Measurements from ENCODE around the gene EEF1G.
A peak's percentile ranks its signal among the peaks of the same experiment; 100 is the strongest.
"Not testable (repeated sequence)": the region's sequence is repeated elsewhere in the genome, so short reads cannot be mapped to it uniquely, and the experiment has no call there.

Gene EEF1G

GRCh38 chr11:62556108-62556874 lies 17.4 kb downstream of the EEF1G start:
- Histone ChIP-seq H3K9ac (ENCODE audit: low read depth in 1 of 2, low read length in 2 of 2) (peak overlapping the region; percentile 44 to 49), H3K27ac (ENCODE audit: low read depth, low read length) (peak overlapping the region; percentile 76), H3K9me3 (ENCODE audit: control insufficient read depth in 1 of 2, low read length in 2 of 2) (no peaks in the 10 kb centered on the region), H3K27me3 (ENCODE audit: control insufficient read depth in 1 of 2, insufficient read depth in 2 of 2, low read length in 2 of 2) (no peaks in the 10 kb centered on the region), H3K4me1 (ENCODE audit: control insufficient read depth in 1 of 2, insufficient read depth in 2 of 2, low read length in 2 of 2) (peaks cover 71 to 88% of the 10 kb centered on the region in 2 donors), H3K4me3 (ENCODE audit: low read depth in 1 of 2, low read length in 2 of 2) (peak overlapping the region; percentile 27 to 48), H3K36me3 (ENCODE audit: control insufficient read depth in 1 of 2, insufficient read depth in 2 of 2, low read length in 2 of 2) (peaks cover 12 to 19% of the 10 kb centered on the region in 2 donors)

GRCh38 chr11:62555464-62556107 lies 18.1 kb downstream of the EEF1G start:
- Histone ChIP-seq H3K4me1 (ENCODE audit: control insufficient read depth in 1 of 2, insufficient read depth in 2 of 2, low read length in 2 of 2) (peaks cover 68 to 88% of the 10 kb centered on the region in 2 donors), H3K9me3 (ENCODE audit: control insufficient read depth in 1 of 2, low read length in 2 of 2) (no peaks in the 10 kb centered on the region), H3K4me3 (ENCODE audit: low read depth in 1 of 2, low read length in 2 of 2) (peak overlapping the region; percentile 27 to 48), H3K27ac (ENCODE audit: low read depth, low read length) (peak overlapping the region; percentile 76), H3K9ac (ENCODE audit: low read depth in 1 of 2, low read length in 2 of 2) (peak overlapping the region; percentile 44 to 49), H3K27me3 (ENCODE audit: control insufficient read depth in 1 of 2, insufficient read depth in 2 of 2, low read length in 2 of 2) (no peaks in the 10 kb centered on the region), H3K36me3 (ENCODE audit: control insufficient read depth in 1 of 2, insufficient read depth in 2 of 2, low read length in 2 of 2) (peaks cover 12 to 19% of the 10 kb centered on the region in 2 donors)

GRCh38 chr11:62554387-62555167 lies 19.1 kb downstream of the EEF1G start:
- Histone ChIP-seq H3K9ac (ENCODE audit: low read depth in 1 of 2, low read length in 2 of 2) (peak overlapping the region; percentile 55 to 79), H3K36me3 (ENCODE audit: control insufficient read depth in 1 of 2, insufficient read depth in 2 of 2, low read length in 2 of 2) (peaks cover 7 to 11% of the 10 kb centered on the region in 2 donors), H3K4me1 (ENCODE audit: control insufficient read depth in 1 of 2, insufficient read depth in 2 of 2, low read length in 2 of 2) (peaks cover 68 to 80% of the 10 kb centered on the region in 2 donors), H3K4me3 (ENCODE audit: low read depth in 1 of 2, low read length in 2 of 2) (no peak overlapping the region), H3K27ac (ENCODE audit: low read depth, low read length) (peak overlapping the region; percentile 93), H3K27me3 (ENCODE audit: control insufficient read depth in 1 of 2, insufficient read depth in 2 of 2, low read length in 2 of 2) (no peaks in the 10 kb centered on the region), H3K9me3 (ENCODE audit: control insufficient read depth in 1 of 2, low read length in 2 of 2) (no peaks in the 10 kb centered on the region)

GRCh38 chr11:62553839-62554361 lies 19.8 kb downstream of the EEF1G start:
- Histone ChIP-seq H3K9ac (ENCODE audit: low read depth in 1 of 2, low read length in 2 of 2) (peak overlapping the region; percentile 55 to 79), H3K27ac (ENCODE audit: low read depth, low read length) (peak overlapping the region; percentile 93), H3K4me3 (ENCODE audit: low read depth in 1 of 2, low read length in 2 of 2) (peak overlapping the region; percentile 53 to 61), H3K36me3 (ENCODE audit: control insufficient read depth in 1 of 2, insufficient read depth in 2 of 2, low read length in 2 of 2) (peaks cover under 1 to 4% of the 10 kb centered on the region in 2 donors), H3K4me1 (ENCODE audit: control insufficient read depth in 1 of 2, insufficient read depth in 2 of 2, low read length in 2 of 2) (peaks cover 70 to 81% of the 10 kb centered on the region in 2 donors), H3K27me3 (ENCODE audit: control insufficient read depth in 1 of 2, insufficient read depth in 2 of 2, low read length in 2 of 2) (no peaks in the 10 kb centered on the region), H3K9me3 (ENCODE audit: control insufficient read depth in 1 of 2, low read length in 2 of 2) (no peaks in the 10 kb centered on the region)

GRCh38 chr11:62553080-62553838 lies 20.4 kb downstream of the EEF1G start:
- no peaks in the 10 kb centered on the region for H3K9me3 ChIP-seq (ENCODE audit: control insufficient read depth in 1 of 2, low read length in 2 of 2)
- H3K27ac ChIP-seq (ENCODE audit: low read depth, low read length), result peak overlapping the region; percentile 93
- no peaks in the 10 kb centered on the region for H3K27me3 ChIP-seq (ENCODE audit: control insufficient read depth in 1 of 2, insufficient read depth in 2 of 2, low read length in 2 of 2)
- no peaks in the 10 kb centered on the region for H3K36me3 ChIP-seq (ENCODE audit: control insufficient read depth in 1 of 2, insufficient read depth in 2 of 2, low read length in 2 of 2)
- peaks cover 74 to 80% of the 10 kb centered on the region in 2 donors for H3K4me1 ChIP-seq (ENCODE audit: control insufficient read depth in 1 of 2, insufficient read depth in 2 of 2, low read length in 2 of 2)
- peak overlapping the region; percentile 53 to 61 for H3K4me3 ChIP-seq (ENCODE audit: low read depth in 1 of 2, low read length in 2 of 2)
- H3K9ac ChIP-seq (ENCODE audit: low read depth in 1 of 2, low read length in 2 of 2), result peak overlapping the region; percentile 55 to 79

- H3K9ac ChIP-seq (ENCODE audit: low read depth in 1 of 2, low read length in 2 of 2), result peak overlapping the region; percentile 55 to 79
- no peaks in the 10 kb centered on the region for H3K36me3 ChIP-seq (ENCODE audit: control insufficient read depth in 1 of 2, insufficient read depth in 2 of 2, low read length in 2 of 2)
- peak overlapping the region; percentile 34 to 53 for H3K4me3 ChIP-seq (ENCODE audit: low read depth in 1 of 2, low read length in 2 of 2)
- H3K27ac ChIP-seq (ENCODE audit: low read depth, low read length), result peak overlapping the region; percentile 93
- peaks cover 73 to 78% of the 10 kb centered on the region in 2 donors for H3K4me1 ChIP-seq (ENCODE audit: control insufficient read depth in 1 of 2, insufficient read depth in 2 of 2, low read length in 2 of 2)
- no peaks in the 10 kb centered on the region for H3K9me3 ChIP-seq (ENCODE audit: control insufficient read depth in 1 of 2, low read length in 2 of 2)
- no peaks in the 10 kb centered on the region for H3K27me3 ChIP-seq (ENCODE audit: control insufficient read depth in 1 of 2, insufficient read depth in 2 of 2, low read length in 2 of 2)
Measured at GRCh38 chr11:62552485-62553079, 21.1 kb downstream of the EEF1G start.

- H3K36me3 ChIP-seq (ENCODE audit: control insufficient read depth in 1 of 2, insufficient read depth in 2 of 2, low read length in 2 of 2); H3K9ac ChIP-seq (ENCODE audit: low read depth in 1 of 2, low read length in 2 of 2); H3K27me3 ChIP-seq (ENCODE audit: control insufficient read depth in 1 of 2, insufficient read depth in 2 of 2, low read length in 2 of 2); H3K4me3 ChIP-seq (ENCODE audit: low read depth in 1 of 2, low read length in 2 of 2); H3K9me3 ChIP-seq (ENCODE audit: control insufficient read depth in 1 of 2, low read length in 2 of 2); H3K27ac ChIP-seq (ENCODE audit: low read depth, low read length): not testable (repeated sequence)
- peaks cover 59 to 65% of the 10 kb centered on the region in 2 donors for H3K4me1 ChIP-seq (ENCODE audit: control insufficient read depth in 1 of 2, insufficient read depth in 2 of 2, low read length in 2 of 2)
Measured at GRCh38 chr11:62550478-62550877, 23.2 kb downstream of the EEF1G start.

- peak overlapping the region in 1 of 2 donors; percentile 10 for H3K9ac ChIP-seq (ENCODE audit: low read depth in 1 of 2, low read length in 2 of 2)
- H3K27ac ChIP-seq (ENCODE audit: low read depth, low read length), result no peak overlapping the region
- H3K36me3 ChIP-seq (ENCODE audit: control insufficient read depth in 1 of 2, insufficient read depth in 2 of 2, low read length in 2 of 2), result no peaks in the 10 kb centered on the region
- H3K27me3 ChIP-seq (ENCODE audit: control insufficient read depth in 1 of 2, insufficient read depth in 2 of 2, low read length in 2 of 2), result no peaks in the 10 kb centered on the region
- H3K4me1 ChIP-seq (ENCODE audit: control insufficient read depth in 1 of 2, insufficient read depth in 2 of 2, low read length in 2 of 2), result peaks cover 51 to 64% of the 10 kb centered on the region in 2 donors
- no peaks in the 10 kb centered on the region for H3K9me3 ChIP-seq (ENCODE audit: control insufficient read depth in 1 of 2, low read length in 2 of 2)
- H3K4me3 ChIP-seq (ENCODE audit: low read depth in 1 of 2, low read length in 2 of 2), result no peak overlapping the region
Measured at GRCh38 chr11:62548545-62549335, 25.0 kb downstream of the EEF1G start.

Data from duodenal mucosa (tissue), 2 donors.